Parathyroid adenoma (tissue), 2 donors: ENCODE results near the gene SDCBP2.

ENCODE experiments used
- H2AFZ ChIP-seq: fragments of 300-600 bp; sonication (generic); one replicate; pipeline ENCODE4 v1.7.0; 2017; ENCODE audit warnings: antibody characterized with exemption, mild to moderate bottlenecking
- H3K27ac ChIP-seq: fragments of 300-600 bp; sonication (generic); one replicate; pipeline ENCODE4 v1.7.0; 2017
- H3K27me3 ChIP-seq: fragments of 300-600 bp; sonication (generic); one replicate; pipeline ENCODE4 v1.7.0; 2017; ENCODE audit warnings: low read length; ENCODE audit not compliant: control insufficient read depth, insufficient read depth
- H3K36me3 ChIP-seq: fragments of 300-600 bp; sonication (generic); one replicate; pipeline ENCODE4 v1.7.0; 2017; ENCODE audit warnings: low read length; ENCODE audit not compliant: control insufficient read depth, insufficient read depth
- H3K4me1 ChIP-seq: fragments of 300-600 bp; sonication (generic); one replicate; pipeline ENCODE4 v1.7.0; 2017; ENCODE audit warnings: control low read depth
- H3K4me2 ChIP-seq: fragments of 300-600 bp; sonication (generic); one replicate; pipeline ENCODE4 v1.7.0; 2017; ENCODE audit warnings: low read length
- H3K4me3 ChIP-seq: fragments of 300-600 bp; sonication (generic); one replicate; pipeline ENCODE4 v1.7.0; 2017; ENCODE audit warnings: low read depth, low read length
- H3K79me2 ChIP-seq: fragments of 300-600 bp; sonication (generic); one replicate; pipeline ENCODE4 v1.7.0; 2017; ENCODE audit warnings: control low read depth
- H3K9ac ChIP-seq: fragments of 300-600 bp; sonication (generic); one replicate; pipeline ENCODE4 v1.7.0; 2017; ENCODE audit warnings: mild to moderate bottlenecking
- H3K9me3 ChIP-seq: fragments of 300-600 bp; sonication (generic); one replicate; pipeline ENCODE4 v1.7.0; 2017; ENCODE audit warnings: low read length; ENCODE audit not compliant: control insufficient read depth
- CTCF ChIP-seq: fragments of 300-600 bp; sonication (generic); IDR thresholded peaks from one replicate; pipeline ENCODE4 v1.7.0; 2017; ENCODE audit warnings: antibody characterized with exemption, mild to moderate bottlenecking
- donor health status: primary hyperparathyroidism.

SDCBP2 gene

DNA sequence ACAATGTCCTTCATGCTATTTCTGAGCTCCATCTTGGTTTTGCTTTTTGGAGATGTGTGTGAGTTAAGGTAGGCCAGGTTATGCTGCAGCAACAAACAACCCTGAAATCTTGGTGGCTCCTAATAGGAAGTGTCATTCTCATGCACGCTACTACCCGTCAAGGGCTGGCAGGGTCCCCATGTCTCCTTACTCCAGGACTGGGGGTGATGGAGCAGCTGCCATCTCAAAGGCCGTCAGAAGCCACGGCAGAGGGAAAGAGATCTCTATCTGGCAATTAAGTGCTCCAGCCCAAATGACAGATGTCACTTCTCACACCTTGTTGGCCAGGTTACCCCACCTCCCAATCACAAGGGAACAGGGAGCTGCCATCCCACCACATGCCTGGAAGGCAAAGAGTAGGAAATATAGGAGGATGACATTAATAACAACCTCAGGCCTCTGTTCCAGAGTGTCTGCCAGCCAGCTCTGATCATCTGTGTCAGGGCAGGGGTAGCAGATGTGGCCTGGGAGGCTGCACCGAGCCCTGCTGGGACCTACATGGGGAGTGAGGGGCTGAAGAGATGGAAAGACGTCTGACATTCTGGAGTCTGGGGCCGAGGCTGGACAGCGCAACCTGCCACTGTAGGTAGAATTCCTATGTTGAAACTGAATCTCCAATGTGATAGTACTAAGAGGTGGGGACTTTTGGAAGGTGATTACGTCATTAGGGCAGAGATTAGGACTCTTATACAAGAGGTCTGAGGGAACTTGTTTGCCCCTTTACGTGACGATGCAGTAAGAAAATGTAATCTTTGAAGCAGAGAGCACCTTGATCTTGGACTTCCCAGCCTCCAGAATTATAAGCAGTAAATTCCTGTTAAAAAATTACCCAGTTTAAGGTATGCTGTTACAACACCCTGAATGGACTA lies 4.8 kb upstream of the SDCBP2 start:
- no peak for TF ChIP-seq CTCF
- no peak overlapping the region for H3K9ac ChIP-seq
- H3K4me1 ChIP-seq: peaks cover 22% of the 10 kb centered on the region
- no peak overlapping the region for H3K4me3 ChIP-seq
- no peaks in the 10 kb centered on the region for H3K27me3 ChIP-seq
- H3K4me2 ChIP-seq: no peak overlapping the region
- no peak overlapping the region for H3K27ac ChIP-seq
- H3K9me3 ChIP-seq: no peaks in the 10 kb centered on the region
- no peak overlapping the region for H2AFZ ChIP-seq
- peaks cover 25% of the 10 kb centered on the region for H3K79me2 ChIP-seq
- H3K36me3 ChIP-seq: no peaks in the 10 kb centered on the region

- no peak for TF ChIP-seq CTCF
- Histone ChIP-seq H3K9ac (no peak overlapping the region), H3K27me3 (no peaks in the 10 kb centered on the region), H3K4me3 (no peak overlapping the region), H3K4me1 (peaks cover 28% of the 10 kb centered on the region), H2AFZ (no peak overlapping the region), H3K36me3 (no peaks in the 10 kb centered on the region), H3K79me2 (peaks cover 26% of the 10 kb centered on the region), H3K9me3 (no peaks in the 10 kb centered on the region), H3K4me2 (no peak overlapping the region), H3K27ac (peak overlapping the region; percentile 19)
Observed at GRCh38 chr20:1332749-1333300, 3.9 kb upstream of the SDCBP2 start.

DNA sequence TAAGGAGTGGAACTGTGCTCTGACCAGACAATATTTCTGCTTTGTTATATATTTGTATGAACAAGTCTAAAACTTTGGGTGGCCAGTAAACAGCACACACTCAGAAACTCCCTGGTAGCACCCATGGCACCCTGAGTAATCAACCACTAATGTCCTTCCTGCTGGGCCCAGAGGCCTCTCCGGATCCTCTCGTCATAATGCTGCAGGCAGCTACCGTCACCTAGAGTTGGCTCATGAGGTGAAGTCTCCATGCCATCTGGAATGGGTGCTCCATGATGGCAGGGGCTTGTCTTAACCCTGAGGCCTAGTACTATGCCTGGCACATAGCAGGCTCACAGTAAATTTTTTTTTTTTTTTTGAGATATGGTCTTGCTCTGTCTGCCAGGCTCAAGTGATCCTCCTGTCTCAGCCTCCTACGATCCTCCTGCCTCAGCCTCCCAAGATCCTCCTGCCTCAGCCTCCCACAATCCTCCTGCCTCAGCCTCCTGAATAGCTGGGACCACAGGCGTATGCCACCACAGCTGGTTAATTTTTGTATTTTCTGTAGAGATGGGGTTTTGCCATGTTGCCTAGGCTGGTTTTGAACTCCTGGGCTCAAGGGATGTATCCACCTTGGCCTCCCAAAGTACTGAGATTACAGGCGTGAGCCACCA lies 3.0 kb upstream of the SDCBP2 start:
- H3K27ac ChIP-seq: no peak overlapping the region
- H3K4me3 ChIP-seq: no peak overlapping the region
- no peak overlapping the region for H3K9ac ChIP-seq
- H3K4me2 ChIP-seq: no peak overlapping the region
- H3K9me3 ChIP-seq: no peaks in the 10 kb centered on the region
- H3K27me3 ChIP-seq: no peaks in the 10 kb centered on the region
- H3K79me2 ChIP-seq: peaks cover 24% of the 10 kb centered on the region
- TF ChIP-seq CTCF: no peak
- no peak overlapping the region for H2AFZ ChIP-seq
- peaks cover 29% of the 10 kb centered on the region for H3K4me1 ChIP-seq
- H3K36me3 ChIP-seq: no peaks in the 10 kb centered on the region

DNA sequence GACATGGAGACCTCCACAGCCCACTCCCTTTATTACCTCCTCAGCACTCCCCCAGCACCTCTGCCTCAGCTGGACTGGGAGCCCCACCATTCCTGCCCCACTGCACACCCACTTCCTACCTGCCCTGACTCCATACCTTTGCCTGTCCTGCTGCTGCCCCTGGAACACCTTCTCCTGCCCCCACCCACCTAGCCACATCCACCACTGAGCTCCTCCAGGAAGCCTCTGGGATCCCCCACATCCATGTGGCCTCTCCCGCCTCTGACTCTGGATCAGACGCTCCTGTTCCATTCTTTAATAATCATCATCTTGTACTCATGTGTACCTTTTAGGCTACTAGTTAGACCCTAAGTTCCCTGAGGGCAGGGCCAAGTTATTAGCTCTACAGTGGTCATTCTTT lies 2.2 kb upstream of the SDCBP2 start:
- H3K4me1 ChIP-seq: peaks cover 26% of the 10 kb centered on the region

More for the DNA sequence above, 2.2 kb upstream of the SDCBP2 start:
- H3K9ac ChIP-seq: no peak overlapping the region
- no peak overlapping the region for H2AFZ ChIP-seq
- H3K4me3 ChIP-seq: no peak overlapping the region
- H3K4me2 ChIP-seq: no peak overlapping the region
- H3K27me3 ChIP-seq: no peaks in the 10 kb centered on the region
- peaks cover 29% of the 10 kb centered on the region for H3K79me2 ChIP-seq
- H3K27ac ChIP-seq: no peak overlapping the region
- no peaks in the 10 kb centered on the region for H3K9me3 ChIP-seq
- no peaks in the 10 kb centered on the region for H3K36me3 ChIP-seq
- TF ChIP-seq CTCF: no peak
